HS-27A (cell line): ENCODE results near the gene MAN1A2.
"Not testable (repeated sequence)": the region's sequence is repeated elsewhere in the genome, so short reads cannot be mapped to it uniquely, and the experiment has no call there.

Experiments used
- DNase-seq: peaks from one replicate; pipeline ENCODE4 v3.0.0-alpha.2; 2012; ENCODE audit warnings: low read depth, missing footprints

Gene MAN1A2

DNA sequence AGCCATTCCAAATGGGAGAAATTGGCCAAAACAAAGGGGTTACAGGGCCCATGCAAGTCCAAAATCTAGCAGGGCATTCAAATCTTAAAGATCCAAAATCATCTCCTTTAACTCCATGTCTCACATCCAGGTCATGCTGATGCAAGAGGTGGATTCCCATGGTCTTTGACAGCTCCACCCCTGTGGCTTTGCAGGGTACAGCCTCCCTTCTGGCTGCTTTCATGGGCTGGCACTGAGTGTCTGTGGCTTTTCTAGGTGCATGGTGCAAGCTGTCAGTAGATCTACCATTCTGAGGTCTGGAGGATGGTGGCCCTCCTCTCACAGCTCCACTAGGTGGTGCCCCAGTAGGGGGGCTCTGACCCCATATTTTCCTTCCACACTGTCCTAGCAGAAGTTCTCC, 191.2 kb downstream of the MAN1A2 start:
- DNase-seq, result not testable (repeated sequence)

- DNase-seq, result no peak
Measured at GRCh38 chr1:117559139-117559538, 191.9 kb downstream of the MAN1A2 start.

- no peak for DNase-seq
Measured at GRCh38 chr1:117559985-117560384, 192.7 kb downstream of the MAN1A2 start.

DNA sequence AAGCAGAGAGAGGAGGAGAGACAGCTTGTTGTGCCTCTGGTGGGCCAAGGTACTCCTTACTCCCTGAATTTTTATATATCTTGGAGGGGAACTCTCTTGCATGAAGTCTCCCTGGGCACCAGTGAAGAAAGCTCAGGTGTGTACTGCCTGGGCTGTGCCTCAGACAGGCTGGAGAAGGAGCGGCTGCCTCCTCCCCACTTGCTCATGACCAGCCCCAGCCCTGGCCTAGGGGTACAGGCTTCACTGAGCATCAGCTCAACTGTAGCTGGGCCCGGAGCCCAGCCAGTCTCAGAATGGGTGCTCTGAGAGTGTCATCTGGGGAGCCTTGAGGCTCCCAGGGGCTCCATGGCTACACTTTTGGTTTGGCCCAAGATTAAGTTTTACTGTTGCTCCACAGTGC, 193.8 kb downstream of the MAN1A2 start:
- no peak for DNase-seq

- no peak for DNase-seq
Measured at GRCh38 chr1:117561551-117561950, 194.3 kb downstream of the MAN1A2 start.

DNA sequence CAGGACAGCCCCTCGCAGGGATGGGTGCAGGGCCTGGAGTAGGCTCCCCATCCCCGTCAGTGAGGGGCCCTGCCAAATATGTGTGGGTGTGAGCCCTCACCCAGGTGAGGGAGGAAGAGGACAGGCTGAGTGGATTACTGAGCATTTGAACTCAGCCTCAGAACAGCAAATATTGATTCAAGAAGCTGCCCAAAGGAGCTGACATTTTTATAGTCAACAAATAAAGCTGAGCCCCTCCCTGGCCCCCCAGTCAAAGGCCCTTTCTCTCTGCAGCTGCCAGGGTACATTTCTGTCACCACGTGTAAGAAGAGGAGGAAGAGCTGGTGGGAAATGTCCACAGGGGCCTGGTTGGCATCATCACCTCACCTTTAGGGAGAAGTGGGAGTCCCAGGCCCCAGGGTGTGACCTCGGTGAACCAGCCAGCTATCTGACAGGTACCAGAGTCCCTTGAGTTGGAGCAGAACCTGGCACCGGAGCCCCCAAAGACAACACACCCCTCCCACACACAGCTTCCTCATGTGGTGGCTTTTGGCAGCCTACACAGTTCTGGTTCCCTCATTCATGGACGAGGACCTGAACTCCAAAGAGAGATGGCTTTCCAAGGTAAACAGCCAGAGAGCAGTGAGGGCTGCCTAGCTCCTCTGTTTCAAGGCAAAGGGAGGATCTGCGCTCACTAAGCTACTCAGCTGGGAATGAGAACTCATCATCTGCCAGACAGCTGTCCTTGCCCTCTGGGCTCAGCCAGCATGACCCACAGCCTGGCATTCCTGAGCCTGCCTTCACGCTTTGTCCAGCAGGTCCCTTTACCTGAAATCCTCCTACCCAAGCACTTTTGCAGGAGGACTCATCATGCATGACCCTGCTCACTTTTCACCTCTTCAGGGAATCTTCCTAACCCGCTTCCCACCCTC, 195.6 kb downstream of the MAN1A2 start:
- no peak for DNase-seq

DNA sequence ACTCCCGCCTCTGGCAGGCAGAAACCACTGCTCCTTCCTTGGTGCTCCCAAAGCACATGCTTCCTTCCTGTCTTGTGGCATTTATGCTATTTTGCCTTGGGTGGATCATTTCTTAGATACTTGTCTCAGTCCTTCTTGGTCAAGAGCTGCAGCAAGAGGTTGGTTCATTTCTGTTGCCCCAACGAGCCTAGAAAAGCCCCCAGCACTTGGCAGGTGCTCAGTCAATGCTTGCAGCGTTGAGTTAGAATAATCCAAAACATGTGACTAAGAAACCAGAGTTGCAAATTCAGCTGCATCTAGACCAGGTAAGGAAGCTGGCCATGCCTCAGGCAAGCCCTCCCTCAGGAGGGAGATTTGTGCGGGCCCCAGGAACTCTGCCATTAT, 196.2 kb downstream of the MAN1A2 start:
- DNase-seq, result no peak

GRCh38 chr1:117564227-117565075, 197.2 kb downstream of the MAN1A2 start:
- DNase-seq, result no peak

- no peak for DNase-seq
Measured at GRCh38 chr1:117565076-117565556, 197.9 kb downstream of the MAN1A2 start.

- no peak for DNase-seq
Measured at GRCh38 chr1:117565745-117566455, 198.7 kb downstream of the MAN1A2 start.

- DNase-seq, result no peak
Measured at GRCh38 chr1:117566556-117566955, 199.3 kb downstream of the MAN1A2 start.

DNA sequence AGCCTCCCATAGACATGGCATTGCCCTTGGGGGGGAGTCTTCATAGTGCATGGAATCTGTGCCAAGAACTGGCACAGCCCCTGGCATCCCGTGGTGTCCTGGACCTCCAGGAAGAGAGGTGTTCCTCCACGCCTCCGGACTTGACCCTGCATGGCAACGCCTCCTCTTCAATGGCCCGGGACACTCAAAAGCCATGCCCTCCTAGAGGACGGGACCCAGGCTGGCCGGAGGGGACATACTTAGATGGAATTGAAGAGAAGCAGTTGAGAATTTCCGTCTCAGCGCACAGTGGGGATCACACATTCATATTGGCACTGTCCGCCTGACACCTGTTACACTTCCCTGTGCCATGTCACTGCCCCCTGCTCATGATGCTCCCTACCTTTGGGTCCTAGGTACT, 200.2 kb downstream of the MAN1A2 start:
- no peak for DNase-seq

DNA sequence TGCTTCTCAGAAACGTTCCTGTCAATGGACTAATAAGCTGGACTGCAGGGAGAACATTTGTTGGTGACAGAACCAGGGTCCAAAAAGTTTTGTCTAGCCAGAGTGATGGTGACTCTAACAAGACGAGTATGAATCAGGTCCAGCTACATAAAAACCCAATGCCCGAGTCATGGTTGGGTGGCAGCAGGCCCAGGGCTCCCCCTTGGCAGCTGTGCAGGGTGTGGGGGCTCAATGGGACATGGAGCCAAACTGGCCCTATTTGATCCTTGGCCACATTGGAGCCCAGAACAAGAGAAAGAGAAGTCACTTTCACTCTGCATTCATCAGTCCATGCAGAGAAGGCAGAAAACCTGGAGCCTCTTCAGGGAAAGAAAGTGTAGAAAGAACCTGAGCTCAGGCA, 200.7 kb downstream of the MAN1A2 start:
- DNase-seq, result no peak

GRCh38 chr1:117568999-117569398, 201.8 kb downstream of the MAN1A2 start:
- no peak for DNase-seq

- DNase-seq, result no peak
Measured at GRCh38 chr1:117569856-117570255, 202.6 kb downstream of the MAN1A2 start.

DNA sequence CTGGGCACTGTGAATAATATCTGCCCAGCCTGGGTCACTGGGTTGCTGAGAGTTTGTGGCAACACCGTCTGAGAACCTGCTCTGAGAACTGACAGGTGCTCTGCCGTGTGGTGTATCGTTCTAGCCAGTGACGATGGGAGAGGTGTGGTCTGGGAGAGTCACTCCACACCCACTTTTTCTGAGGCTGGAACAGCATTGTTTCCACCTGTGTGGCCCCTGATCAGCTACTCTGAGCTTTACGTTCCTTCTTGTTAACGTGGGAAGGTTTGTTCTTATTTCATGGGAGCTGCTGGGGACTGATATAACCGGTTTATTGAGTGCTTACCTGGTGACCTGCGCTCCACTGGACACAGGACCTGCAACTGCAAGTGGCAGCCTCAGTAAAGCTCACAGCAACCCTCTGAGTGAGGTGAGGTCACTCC, 203.8 kb downstream of the MAN1A2 start:
- DNase-seq, result no peak

DNA sequence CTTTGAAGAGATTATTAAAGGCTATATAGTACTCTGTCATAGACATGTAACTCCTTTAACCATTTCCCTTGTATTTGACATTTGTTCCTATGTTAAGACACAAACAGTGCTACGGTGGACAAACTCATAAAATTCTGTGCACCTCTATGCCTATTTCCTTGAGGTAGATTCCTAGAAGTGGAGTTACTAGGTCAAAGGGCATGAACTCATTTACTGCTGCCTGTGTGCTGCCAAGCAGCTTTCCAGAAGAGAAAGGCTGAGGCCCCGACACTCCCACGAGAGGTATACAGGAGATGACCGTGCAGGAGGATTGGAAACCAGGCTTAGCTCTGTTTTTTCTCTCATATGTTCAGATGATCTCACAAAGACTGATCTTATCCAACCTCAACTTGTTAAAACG, 204.2 kb downstream of the MAN1A2 start:
- DNase-seq, result no peak

GRCh38 chr1:117572546-117572945, 205.3 kb downstream of the MAN1A2 start:
- no peak for DNase-seq

GRCh38 chr1:117573386-117574023, 206.3 kb downstream of the MAN1A2 start:
- no peak for DNase-seq

DNA sequence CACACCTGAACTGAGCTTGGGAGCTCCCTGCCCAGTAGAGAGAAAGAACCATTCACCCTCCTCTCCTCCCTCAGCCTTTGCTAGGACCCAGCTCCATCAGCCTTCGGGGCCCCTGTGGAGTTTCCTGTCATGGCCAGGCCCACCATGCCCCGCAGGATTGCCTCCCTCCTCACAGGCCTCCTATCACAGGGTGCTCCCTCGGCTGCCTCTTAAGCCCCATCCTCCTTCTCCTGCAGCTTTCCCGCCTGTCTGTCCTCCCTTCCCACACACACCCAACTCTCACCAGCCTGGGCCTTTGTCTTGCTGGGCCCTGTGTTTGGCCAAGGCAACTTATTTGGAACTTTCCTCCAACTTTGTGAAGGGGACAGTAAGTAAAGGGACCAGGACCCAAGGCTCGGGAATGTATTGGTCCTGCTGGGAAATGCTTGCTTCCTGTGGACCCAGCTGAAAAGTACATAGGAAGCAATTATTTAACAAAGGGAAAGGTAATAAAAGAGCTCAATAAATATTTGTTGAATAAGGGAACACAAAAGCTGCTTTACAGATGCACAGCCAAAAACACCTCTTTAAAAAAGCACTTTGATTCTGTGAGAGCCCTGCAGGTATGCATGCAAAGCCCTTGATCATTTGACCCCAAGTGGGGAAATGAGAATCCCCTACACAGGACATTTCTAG, 207.0 kb downstream of the MAN1A2 start:
- DNase-seq, result no peak

GRCh38 chr1:117575586-117576225, 208.5 kb downstream of the MAN1A2 start:
- no peak for DNase-seq
